ENCODE measurements around the gene CAT.

CAT gene

DNA sequence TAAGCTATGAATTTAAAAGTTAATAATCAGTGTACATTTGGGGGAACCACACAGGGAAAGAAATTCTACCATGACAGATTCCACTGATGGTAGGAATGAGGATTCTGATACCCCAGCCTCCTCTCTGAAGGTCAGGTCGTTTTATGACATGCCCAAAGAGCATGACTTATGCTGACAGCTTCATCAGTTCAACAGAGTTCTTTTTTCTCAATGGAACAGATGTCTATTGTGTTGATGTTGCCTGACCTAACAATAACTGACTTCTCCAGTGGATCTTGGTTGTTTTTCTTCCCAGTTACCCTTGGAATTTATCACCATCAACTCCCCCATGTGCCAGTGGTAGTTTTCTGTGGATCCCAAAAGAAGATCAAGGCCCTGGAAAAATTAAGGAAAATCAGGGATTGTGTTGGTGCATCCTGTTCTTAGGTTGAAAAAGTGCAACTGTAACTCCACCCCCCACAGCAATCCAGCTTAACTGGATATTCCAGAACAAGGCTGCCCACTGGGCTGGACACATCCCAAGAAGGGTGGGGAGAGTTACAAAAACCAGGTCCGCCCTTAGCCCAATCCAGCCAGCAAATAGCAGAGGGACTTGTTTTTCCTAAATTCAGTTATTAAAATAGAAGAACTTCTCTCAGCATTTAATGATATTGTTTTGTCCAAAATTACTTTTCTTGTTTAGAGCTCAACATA lies 31.5 kb upstream of the CAT start:
- Histone ChIP-seq H3K27ac (ENCODE audit: low read depth, low read length) (no peak overlapping the region), H3K27me3 (ENCODE audit: control insufficient read depth, low read length) (0 out of 2 replicates have a peak, but pooled peaks cover 7% of the 10 kb centered on the region), H3K79me2 (ENCODE audit: control insufficient read depth, low read length) (no peaks in the 10 kb centered on the region), H3F3A (ENCODE audit: control insufficient read depth, insufficient read depth) (no peaks in the 10 kb centered on the region), H3K4me1 (ENCODE audit: control insufficient read depth, low read length) (no peaks in the 10 kb centered on the region), H3K4me3 (ENCODE audit: low read length) (no peak overlapping the region), H4K20me1 (ENCODE audit: control insufficient read depth, insufficient read depth, low read depth, low read length) (no peaks in the 10 kb centered on the region), H3K9me3 (ENCODE audit: control insufficient read depth, insufficient read depth, low read length) (no peaks in the 10 kb centered on the region), H3K4me2 (ENCODE audit: low read length) (no peak overlapping the region), H3K36me3 (ENCODE audit: control insufficient read depth, low read length) (no peaks in the 10 kb centered on the region), H3K9me2 (replicated peaks; ENCODE audit: control insufficient read depth, low read length) (no peaks in the 10 kb centered on the region)
- TF ChIP-seq, protein P1, sequence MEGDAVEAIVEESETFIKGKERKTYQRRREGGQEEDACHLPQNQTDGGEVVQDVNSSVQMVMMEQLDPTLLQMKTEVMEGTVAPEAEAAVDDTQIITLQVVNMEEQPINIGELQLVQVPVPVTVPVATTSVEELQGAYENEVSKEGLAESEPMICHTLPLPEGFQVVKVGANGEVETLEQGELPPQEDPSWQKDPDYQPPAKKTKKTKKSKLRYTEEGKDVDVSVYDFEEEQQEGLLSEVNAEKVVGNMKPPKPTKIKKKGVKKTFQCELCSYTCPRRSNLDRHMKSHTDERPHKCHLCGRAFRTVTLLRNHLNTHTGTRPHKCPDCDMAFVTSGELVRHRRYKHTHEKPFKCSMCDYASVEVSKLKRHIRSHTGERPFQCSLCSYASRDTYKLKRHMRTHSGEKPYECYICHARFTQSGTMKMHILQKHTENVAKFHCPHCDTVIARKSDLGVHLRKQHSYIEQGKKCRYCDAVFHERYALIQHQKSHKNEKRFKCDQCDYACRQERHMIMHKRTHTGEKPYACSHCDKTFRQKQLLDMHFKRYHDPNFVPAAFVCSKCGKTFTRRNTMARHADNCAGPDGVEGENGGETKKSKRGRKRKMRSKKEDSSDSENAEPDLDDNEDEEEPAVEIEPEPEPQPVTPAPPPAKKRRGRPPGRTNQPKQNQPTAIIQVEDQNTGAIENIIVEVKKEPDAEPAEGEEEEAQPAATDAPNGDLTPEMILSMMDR (IDR thresholded peaks at IDR 0.05; ENCODE audit: low read depth, low read length, poor library complexity, severe bottlenecking): no peak
- no peak for TF ChIP-seq EZH2phosphoT487 (IDR thresholded peaks at IDR 0.05; ENCODE audit: borderline replicate concordance, low read length)

DNA sequence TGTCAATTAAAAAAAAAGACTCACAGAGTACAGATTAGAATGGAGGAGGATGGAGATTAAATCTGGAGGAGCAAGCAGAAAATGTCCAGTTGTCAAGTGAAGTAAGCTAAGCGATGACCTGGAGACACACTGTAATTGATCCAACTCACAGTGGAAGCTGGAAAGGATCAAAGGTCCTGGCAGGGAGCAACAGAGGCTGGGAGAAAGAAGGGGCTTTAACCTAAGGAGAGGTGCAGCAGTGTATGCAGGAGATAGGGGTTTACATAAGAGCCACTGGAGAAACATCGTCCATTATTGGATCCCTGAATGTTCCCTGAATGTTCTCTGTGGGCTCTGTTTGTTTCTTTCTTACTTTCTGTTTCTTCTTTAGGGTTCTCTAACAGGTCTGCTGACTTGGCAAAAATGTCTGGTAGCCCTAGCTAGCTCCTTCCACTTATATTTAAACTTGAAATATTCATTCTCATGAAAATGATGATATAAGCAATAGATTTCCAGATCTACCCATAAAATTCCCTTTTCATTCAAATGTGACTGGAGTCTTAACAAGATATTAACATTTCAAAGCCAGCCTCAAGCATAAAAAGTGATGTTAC lies 30.1 kb upstream of the CAT start:
- no peak overlapping the region for H3K4me2 ChIP-seq (ENCODE audit: low read length)
- H3K27me3 ChIP-seq (ENCODE audit: control insufficient read depth, low read length): 0 out of 2 replicates have a peak, but pooled peaks cover 4% of the 10 kb centered on the region

DNA sequence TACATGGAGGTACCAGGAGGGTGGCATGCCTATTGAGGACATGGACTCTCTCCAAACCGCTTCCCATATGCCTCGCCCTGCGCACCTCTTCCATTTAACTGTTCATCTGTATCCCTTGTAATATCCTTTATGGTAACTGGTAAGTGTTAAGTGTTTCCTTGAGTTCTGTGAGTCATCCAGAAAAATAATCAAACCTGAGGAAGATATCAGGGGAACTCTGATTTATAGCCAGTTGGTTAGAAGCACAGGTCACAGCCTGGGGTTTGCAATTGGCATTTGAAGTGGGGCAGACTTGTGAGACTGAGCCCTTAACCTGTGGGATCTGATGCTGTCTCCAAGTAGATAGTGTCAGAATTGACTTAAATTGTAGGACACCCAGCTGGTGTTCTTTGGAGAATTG lies 27.6 kb upstream of the CAT start:
- H4K20me1 ChIP-seq (ENCODE audit: control insufficient read depth, insufficient read depth, low read depth, low read length): no peaks in the 10 kb centered on the region
- no peaks in the 10 kb centered on the region for H3K79me2 ChIP-seq (ENCODE audit: control insufficient read depth, low read length)
- no peaks in the 10 kb centered on the region for H3K36me3 ChIP-seq (ENCODE audit: control insufficient read depth, low read length)
- no peaks in the 10 kb centered on the region for H3F3A ChIP-seq (ENCODE audit: control insufficient read depth, insufficient read depth)
- TF ChIP-seq EZH2phosphoT487 (IDR thresholded peaks at IDR 0.05; ENCODE audit: borderline replicate concordance, low read length): no peak
- TF ChIP-seq, protein P1 (IDR thresholded peaks at IDR 0.05; ENCODE audit: low read depth, low read length, poor library complexity, severe bottlenecking): no peak
- no peak overlapping the region for H3K4me3 ChIP-seq (ENCODE audit: low read length)
- H3K4me1 ChIP-seq (ENCODE audit: control insufficient read depth, low read length): no peaks in the 10 kb centered on the region
- H3K9me3 ChIP-seq (ENCODE audit: control insufficient read depth, insufficient read depth, low read length): peaks cover 7% of the 10 kb centered on the region; the same call in 1 of the 2 replicates
- no peak overlapping the region for H3K4me2 ChIP-seq (ENCODE audit: low read length)
- no peak overlapping the region for H3K27ac ChIP-seq (ENCODE audit: low read depth, low read length)
- no peaks in the 10 kb centered on the region for H3K9me2 ChIP-seq (replicated peaks; ENCODE audit: control insufficient read depth, low read length)
- 0 out of 2 replicates have a peak, but pooled peaks cover 4% of the 10 kb centered on the region for H3K27me3 ChIP-seq (ENCODE audit: control insufficient read depth, low read length)

More for the DNA sequence above, 30.1 kb upstream of the CAT start:
- H3K9me2 ChIP-seq (replicated peaks; ENCODE audit: control insufficient read depth, low read length): no peaks in the 10 kb centered on the region
- TF ChIP-seq, protein P1 (IDR thresholded peaks at IDR 0.05; ENCODE audit: low read depth, low read length, poor library complexity, severe bottlenecking): no peak
- TF ChIP-seq EZH2phosphoT487 (IDR thresholded peaks at IDR 0.05; ENCODE audit: borderline replicate concordance, low read length): no peak
- no peak overlapping the region for H3K4me3 ChIP-seq (ENCODE audit: low read length)
- no peaks in the 10 kb centered on the region for H3K36me3 ChIP-seq (ENCODE audit: control insufficient read depth, low read length)
- no peaks in the 10 kb centered on the region for H3K79me2 ChIP-seq (ENCODE audit: control insufficient read depth, low read length)
- H3K9me3 ChIP-seq (ENCODE audit: control insufficient read depth, insufficient read depth, low read length): peaks cover 5% of the 10 kb centered on the region; the same call in 1 of the 2 replicates
- no peak overlapping the region for H3K27ac ChIP-seq (ENCODE audit: low read depth, low read length)
- H3K4me1 ChIP-seq (ENCODE audit: control insufficient read depth, low read length): no peaks in the 10 kb centered on the region
- H3F3A ChIP-seq (ENCODE audit: control insufficient read depth, insufficient read depth): no peaks in the 10 kb centered on the region
- H4K20me1 ChIP-seq (ENCODE audit: control insufficient read depth, insufficient read depth, low read depth, low read length): no peaks in the 10 kb centered on the region
